SH-SY5Y (cell line): ENCODE data around the gene SUCO.

Experiments
- GATA2 ChIP-seq: IDR thresholded peaks from 2 replicates; pipeline ENCODE4 v1.6.1; 2011; ENCODE audit warnings: mild to moderate bottlenecking, low read depth, low read length
- GATA3 ChIP-seq: IDR thresholded peaks from 2 replicates; pipeline ENCODE4 v1.6.1; 2011; ENCODE audit warnings: low read depth, mild to moderate bottlenecking, low read length, moderate library complexity

- TF ChIP-seq GATA3 (no peak), GATA2 (no peak)
Observed at GRCh38 chr1:172492421-172492820, 40.5 kb upstream of the SUCO start.
